K562 (cell line): ENCODE measurements around the gene ELMOD1. TPM values are rescaled to one million over a fixed set of nuclear protein-coding genes. Genes with fewer than 3 reads are reported as not detected.
A peak's percentile ranks its signal among the peaks of the same experiment; 100 is the strongest.

ENCODE experiments used
- AFF4 ChIP-seq: sonication (generic); formaldehyde crosslinking; IDR thresholded peaks from 2 replicates; pipeline ENCODE4 v1.8.0; 2023; ENCODE audit warnings: mild to moderate bottlenecking, missing genetic modification reagents
- ATF7 ChIP-seq: fragments of 450-650 bp; IDR thresholded peaks from 2 replicates; pipeline ENCODE4 v1.7.1; 2014; ENCODE audit warnings: mild to moderate bottlenecking, moderate library complexity
- CC2D1A ChIP-seq: fragments of 450-650 bp; IDR thresholded peaks from 2 replicates; pipeline ENCODE4 v1.6.1; 2017; ENCODE audit warnings: mild to moderate bottlenecking
- CGGBP1 ChIP-seq: fragments of 250-450 bp; sonication (Bioruptor Pico); IDR thresholded peaks from 2 replicates; pipeline ENCODE4 v1.9.0; 2021; ENCODE audit warnings: mild to moderate bottlenecking
- CUX1 ChIP-seq: fragments of 200-800 bp; sonication (Bioruptor generic); IDR thresholded peaks from 2 replicates; pipeline ENCODE4 v1.6.1; 2016; ENCODE audit warnings: missing genetic modification characterization, missing compliant biosample characterization
- HSF4 ChIP-seq: fragments of 250-450 bp; sonication (Bioruptor Pico); IDR thresholded peaks from 2 replicates; pipeline ENCODE4 v2.1.2; 2022; ENCODE audit warnings: mild to moderate bottlenecking, moderate library complexity, borderline replicate concordance
- ILK ChIP-seq: fragments of 450-650 bp; IDR thresholded peaks from 2 replicates; pipeline ENCODE4 v1.6.1; 2016; ENCODE audit warnings: missing genetic modification characterization, low read depth, mild to moderate bottlenecking, missing compliant biosample characterization, moderate library complexity, borderline replicate concordance
- IRF9 ChIP-seq: fragments of 450-650 bp; IDR thresholded peaks from 2 replicates; pipeline ENCODE4 v1.6.1; 2016; ENCODE audit warnings: missing biosample characterization, missing genetic modification characterization
- MBD2 ChIP-seq: sonication (generic); IDR thresholded peaks from 2 replicates; pipeline ENCODE4 v1.6.1; 2016; ENCODE audit warnings: low read depth, borderline replicate concordance
- POLR2A ChIP-seq: fragments of 450-650 bp; conservative IDR thresholded peaks from 2 replicates; pipeline ENCODE4 v1.6.1; 2016
- TFE3 ChIP-seq: fragments of 450-650 bp; formaldehyde crosslinking; IDR thresholded peaks from 2 replicates; pipeline ENCODE4 v1.4.0; 2020; ENCODE audit warnings: mild to moderate bottlenecking, mixed read lengths
- USF2 ChIP-seq: sonication (generic); formaldehyde crosslinking; IDR thresholded peaks from 2 replicates; pipeline ENCODE4 v1.5.0; 2020; ENCODE audit warnings: missing genetic modification reagents
- XRCC3 ChIP-seq: fragments of 450-650 bp; IDR thresholded peaks from 2 replicates; pipeline ENCODE4 v1.6.1; 2017; ENCODE audit warnings: mild to moderate bottlenecking, moderate library complexity
- ZBTB7A ChIP-seq: IDR thresholded peaks from 2 replicates; pipeline ENCODE4 v1.6.1; 2011; ENCODE audit warnings: low read depth, mild to moderate bottlenecking, low read length, moderate library complexity, borderline replicate concordance; ENCODE audit not compliant: control insufficient read depth
- ZNF134 ChIP-seq: fragments of 250-450 bp; sonication (Bioruptor Pico); conservative IDR thresholded peaks from 2 replicates; pipeline ENCODE4 v1.4.0; 2020
- polyA plus RNA-seq, 8 experiments: library from polyadenylated mRNA; depleted of rRNA in 4 of 8; stranded (reverse) in 5 of 8; unstranded in 3 of 8; fragments of >200 nt; fragmentation: Nextera tagmentation in 2 of 8; fragmentation: Illumina TruSeq in 1 of 8; extraction: Ambion mirVana in 2 of 8; extraction: Trizol in 1 of 8; gene quantifications; 2 replicates each; pipeline versions ENCODE4 v1.2.1 to v1.2.3, GENCODE V29; 2011 to 2014; ENCODE audit warnings: inconsistent platforms in 1 of 8, missing spikeins in 1 of 8
- total RNA-seq, 7 experiments: library from RNA; depleted of rRNA in 6 of 7; stranded (reverse); fragments of >200 nt in 6 of 7; fragmentation: Illumina TruSeq in 2 of 7; extraction: Trizol in 2 of 7; gene quantifications; 2 replicates each; pipeline versions ENCODE4 v1.2.1 to v1.2.3, GENCODE V29; 2011 to 2021; ENCODE audit warnings: low replicate concordance in 1 of 7

ELMOD1 gene
- total and polyA plus RNA-seq, 9 of the 15 experiments (the other 6 are each of a cell fraction or from before 2014, with no cell fraction given), result not detected

- no peak; the same call in 1 of the 2 replicates for TF ChIP-seq MBD2
- no peak for TF ChIP-seq ZBTB7A
- TF ChIP-seq USF2, result peak; percentile 52
- no peak for TF ChIP-seq HSF4 (CRISPR knock-in tag)
- no peak for TF ChIP-seq CGGBP1 (CRISPR knock-in tag)
- no peak for TF ChIP-seq ILK (tag)
- TF ChIP-seq ATF7, result no peak
- TF ChIP-seq IRF9 (tag), result no peak
- no peak for TF ChIP-seq ZNF134
- no peak for TF ChIP-seq XRCC3
- peak; percentile 76 for TF ChIP-seq POLR2A
- no peak for TF ChIP-seq CC2D1A
- no peak for TF ChIP-seq TFE3 (CRISPR knock-in tag)
- no peak for TF ChIP-seq AFF4 (CRISPR knock-in tag)
- no peak for TF ChIP-seq CUX1 (CRISPR knock-in tag)
Measured at GRCh38 chr11:107565219-107565937, 25.6 kb upstream of the ELMOD1 start, which contains the start of gene ALKBH8 (continued).
